Femur (tissue), 1 donor: ENCODE results near the gene SETD1B.

Experiments
- DNase-seq: peaks from one replicate; pipeline ENCODE4 v3.0.0-alpha.2; 2017

SETD1B gene

GRCh38 chr12:121796855-121797751 lies 6.7 kb upstream of the SETD1B start:
- peak; percentile 88 for DNase-seq

- peak; percentile 84 for DNase-seq
These were observed 5.6 kb upstream of the SETD1B start for GRCh38 chr12:121797937-121798786.

GRCh38 chr12:121798787-121799155 lies 5.0 kb upstream of the SETD1B start:
- no peak for DNase-seq

- peak; percentile 83 for DNase-seq
These were observed 4.5 kb upstream of the SETD1B start for GRCh38 chr12:121799156-121799841.

GRCh38 chr12:121799842-121800693 lies 3.7 kb upstream of the SETD1B start:
- peak; percentile 87 for DNase-seq

- peak; percentile 87 for DNase-seq
These were observed 2.9 kb upstream of the SETD1B start for GRCh38 chr12:121800694-121801594.

- DNase-seq, result peak; percentile 40
These were observed 2.0 kb upstream of the SETD1B start for GRCh38 chr12:121801595-121802484.

GRCh38 chr12:121802485-121802842 lies 1.3 kb upstream of the SETD1B start:
- DNase-seq, result no peak

GRCh38 chr12:121802843-121803698 lies 738 bp upstream of the SETD1B start:
- DNase-seq, result peak; percentile 96

GRCh38 chr12:121804417-121805111 lies 755 bp downstream of the SETD1B start:
- DNase-seq, result peak; percentile 58

GRCh38 chr12:121805171-121806008 lies 1.6 kb downstream of the SETD1B start:
- peak; percentile 49 for DNase-seq

- DNase-seq, result no peak
These were observed 2.3 kb downstream of the SETD1B start for GRCh38 chr12:121806009-121806545.

- DNase-seq, result peak; percentile 33
These were observed 3.0 kb downstream of the SETD1B start for GRCh38 chr12:121806546-121807423.

GRCh38 chr12:121807642-121808347 lies 4.0 kb downstream of the SETD1B start:
- DNase-seq, result peak; percentile 13

GRCh38 chr12:121808623-121809022 lies 4.8 kb downstream of the SETD1B start:
- DNase-seq, result no peak
